ENCODE data around the gene SLC7A14.

The SLC7A14 gene

GRCh38 chr3:170497207-170498095 lies 88.4 kb downstream of the SLC7A14 start:
- H3K27ac ChIP-seq = no peak overlapping the region
- TF ChIP-seq CTCF (conservative IDR thresholded peaks at IDR 0.05) = no peak

- H3K27ac ChIP-seq = no peak overlapping the region
- no peak for TF ChIP-seq CTCF (conservative IDR thresholded peaks at IDR 0.05)
Measured at GRCh38 chr3:170496868-170497140, 89.1 kb downstream of the SLC7A14 start.

GRCh38 chr3:170496026-170496867 lies 89.6 kb downstream of the SLC7A14 start:
- H3K27ac ChIP-seq = no peak overlapping the region
- TF ChIP-seq CTCF (conservative IDR thresholded peaks at IDR 0.05) = no peak

- no peak overlapping the region for H3K27ac ChIP-seq
- no peak for TF ChIP-seq CTCF (conservative IDR thresholded peaks at IDR 0.05)
Measured at GRCh38 chr3:170494766-170495165, 91.1 kb downstream of the SLC7A14 start.

GRCh38 chr3:170493712-170494182 lies 92.1 kb downstream of the SLC7A14 start:
- TF ChIP-seq CTCF (conservative IDR thresholded peaks at IDR 0.05) = no peak

GRCh38 chr3:170491901-170492300 lies 94.0 kb downstream of the SLC7A14 start:
- TF ChIP-seq CTCF (conservative IDR thresholded peaks at IDR 0.05) = no peak
- no peak overlapping the region for H3K27ac ChIP-seq

More at GRCh38 chr3:170493712-170494182, 92.1 kb downstream of the SLC7A14 start:
- no peak overlapping the region for H3K27ac ChIP-seq

GRCh38 chr3:170490828-170491560 lies 94.9 kb downstream of the SLC7A14 start:
- no peak overlapping the region for H3K27ac ChIP-seq
- no peak for TF ChIP-seq CTCF (conservative IDR thresholded peaks at IDR 0.05)

Measured in VCaP (cell line).